Measurements from ENCODE around the gene BGN.

GRCh38 chrX:153493085-153493484 is 1.7 kb upstream of the BGN start:
- TF ChIP-seq POLR2A (IDR thresholded peaks at IDR 0.05) = no peak
- TF ChIP-seq CTCF (IDR thresholded peaks at IDR 0.05) = no peak

All from stomach (tissue), 4 donors.